Vagina (tissue), 2 donors: Measurements from ENCODE around the gene DDHD1. TPM values are rescaled to one million over a fixed set of nuclear protein-coding genes. Genes with fewer than 3 reads are reported as not detected.

ENCODE experiments used
- DNase-seq, 2 donors: peaks; one replicate each; pipeline ENCODE4 v3.0.0-alpha.2; 2017; ENCODE audit errors: extremely low spot score in 2 of 2
- H3K27ac ChIP-seq: fragments of 200-600 bp; sonication (generic); one replicate; pipeline ENCODE4 v1.5.1; 2019
- H3K27me3 ChIP-seq: fragments of 200-600 bp; sonication (generic); one replicate; pipeline ENCODE4 v1.5.1; 2019
- H3K36me3 ChIP-seq, 2 donors: fragments of 200-600 bp; sonication (generic); one replicate each; pipeline ENCODE4 v1.5.1; 2017 to 2019
- H3K4me1 ChIP-seq: fragments of 200-600 bp; sonication (generic); one replicate; pipeline ENCODE4 v1.5.1; 2019
- H3K4me3 ChIP-seq, 2 donors: fragments of 200-600 bp; sonication (generic); 1 replicate in 1 of 2; 2 replicates in 1 of 2; pipeline ENCODE4 v1.5.1; 2016 to 2019
- H3K9me3 ChIP-seq: fragments of 200-600 bp; sonication (generic); one replicate; pipeline ENCODE4 v1.5.1; 2019
- CTCF ChIP-seq, 3 experiments: fragments of 450-650 bp in 2 of 3; fragments of 200-600 bp in 1 of 3; sonication (generic) in 1 of 3; IDR thresholded peaks; one replicate each; pipeline ENCODE4 v1.5.1; 2017 to 2019; ENCODE audit warnings: antibody characterized with exemption in 3 of 3, mild to moderate bottlenecking in 2 of 3, moderate library complexity in 2 of 3
- POLR2A ChIP-seq, 2 donors: fragments of 450-650 bp; IDR thresholded peaks; one replicate each; pipeline ENCODE4 v1.6.1; 2017; ENCODE audit warnings: antibody characterized with exemption in 2 of 2, mild to moderate bottlenecking in 2 of 2, moderate library complexity in 2 of 2
- POLR2AphosphoS5 ChIP-seq, 2 donors: sonication (generic); formaldehyde crosslinking; IDR thresholded peaks; one replicate each; pipeline ENCODE4 v1.9.0; 2017; ENCODE audit warnings: antibody characterized with exemption in 2 of 2, mild to moderate bottlenecking in 2 of 2, low read depth in 1 of 2; ENCODE audit not compliant: insufficient read depth in 1 of 2
- intact Hi-C: fragments of 100-400 bp; cut with DNase I; formaldehyde crosslinking; loops from one replicate; pipeline ENCODE4 v1.15.1; 2023
- small RNA-seq: library from RNA; depleted of rRNA; stranded (forward); fragments of <200 nt; gene quantifications from one replicate; pipeline ENCODE3, GENCODE V24; 2016
- total RNA-seq: library from RNA; depleted of rRNA; stranded (reverse); fragments of >200 nt; gene quantifications from one replicate; pipeline ENCODE4 v1.2.3, GENCODE V29; 2016

DDHD1 gene
- total RNA-seq, 1 donor from 2014 or later: 17.4 TPM

DNA sequence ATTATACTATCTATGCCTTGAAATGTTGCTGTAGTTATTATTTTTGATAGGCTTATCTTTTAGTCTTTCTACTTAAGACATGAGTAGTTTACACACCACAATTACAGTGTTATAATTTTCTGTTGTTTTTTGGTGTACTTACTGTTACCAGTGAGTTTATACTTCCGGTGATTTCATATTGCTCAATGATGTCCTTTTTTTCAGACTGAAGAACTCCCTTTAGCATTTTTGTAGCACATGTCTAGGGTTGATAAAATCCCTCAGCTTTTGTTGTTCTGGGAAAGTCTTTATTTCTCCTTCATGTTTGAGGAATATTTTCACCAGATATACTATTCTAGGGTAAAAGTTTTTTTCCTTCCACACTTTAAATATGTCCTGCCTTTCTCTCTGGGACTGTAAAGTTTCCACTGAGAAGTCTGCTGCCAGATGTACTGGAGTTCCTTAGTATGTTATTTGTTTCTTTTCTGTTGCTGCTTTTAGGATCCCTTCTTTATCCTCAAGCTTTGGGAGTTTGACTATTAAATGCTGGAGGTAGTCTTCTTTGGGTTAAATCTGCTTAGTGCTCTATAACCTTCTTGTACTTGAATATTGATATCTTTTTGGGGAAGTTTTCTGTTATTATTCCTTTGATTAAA lies 160.8 kb downstream of the DDHD1 start:
- H3K4me1 ChIP-seq: no peaks in the 10 kb centered on the region
- H3K27me3 ChIP-seq: no peaks in the 10 kb centered on the region
- H3K9me3 ChIP-seq: no peaks in the 10 kb centered on the region
- intact Hi-C loops: no loop called here
- no peak overlapping the region for H3K4me3 ChIP-seq
- H3K36me3 ChIP-seq: no peaks in the 10 kb centered on the region
- H3K27ac ChIP-seq: no peak overlapping the region
- TF ChIP-seq POLR2AphosphoS5 (IDR thresholded peaks at IDR 0.05; ENCODE audit: insufficient read depth in 1 of 2, low read depth in 1 of 2): no peak
- no peak for TF ChIP-seq CTCF (IDR thresholded peaks at IDR 0.05)
- TF ChIP-seq POLR2A (IDR thresholded peaks at IDR 0.05): no peak
- DNase-seq: no peak

GRCh38 chr14:52988139-52988538 lies 165.0 kb downstream of the DDHD1 start:
- no peak for TF ChIP-seq POLR2A (IDR thresholded peaks at IDR 0.05)
- no peak overlapping the region for H3K27ac ChIP-seq
- H3K27me3 ChIP-seq: no peaks in the 10 kb centered on the region
- DNase-seq: no peak
- H3K36me3 ChIP-seq: no peaks in the 10 kb centered on the region
- intact Hi-C loops: no loop called here
- H3K4me1 ChIP-seq: no peaks in the 10 kb centered on the region
- H3K4me3 ChIP-seq: no peak overlapping the region
- no peaks in the 10 kb centered on the region for H3K9me3 ChIP-seq

DNA sequence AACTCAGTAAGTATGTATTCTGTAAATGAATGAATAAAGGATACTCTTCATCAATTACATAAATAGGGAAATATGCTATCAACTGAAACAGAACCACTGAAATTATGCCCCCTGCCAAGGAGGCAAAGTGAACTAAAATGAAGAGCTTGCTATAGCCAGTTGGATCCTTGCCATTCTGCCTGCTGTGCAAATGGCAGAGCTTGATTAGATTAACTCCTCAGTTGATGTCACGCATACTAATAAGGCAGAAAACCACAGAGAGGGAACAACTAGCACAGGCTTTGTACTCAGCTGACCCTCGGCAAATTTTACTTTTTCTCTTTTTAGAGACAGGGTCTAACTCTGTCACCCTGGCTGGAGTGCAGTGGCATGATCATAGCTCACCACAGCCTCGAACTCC lies 165.6 kb downstream of the DDHD1 start:
- no peak for TF ChIP-seq POLR2A (IDR thresholded peaks at IDR 0.05)
- TF ChIP-seq CTCF (IDR thresholded peaks at IDR 0.05): no peak
- TF ChIP-seq POLR2AphosphoS5 (IDR thresholded peaks at IDR 0.05; ENCODE audit: insufficient read depth in 1 of 2, low read depth in 1 of 2): no peak
- Histone ChIP-seq H3K4me3 (no peak overlapping the region), H3K27ac (no peak overlapping the region), H3K36me3 (no peaks in the 10 kb centered on the region), H3K27me3 (no peaks in the 10 kb centered on the region), H3K4me1 (no peaks in the 10 kb centered on the region), H3K9me3 (no peaks in the 10 kb centered on the region)
- intact Hi-C loops: no loop called here
- no peak for DNase-seq

DNA sequence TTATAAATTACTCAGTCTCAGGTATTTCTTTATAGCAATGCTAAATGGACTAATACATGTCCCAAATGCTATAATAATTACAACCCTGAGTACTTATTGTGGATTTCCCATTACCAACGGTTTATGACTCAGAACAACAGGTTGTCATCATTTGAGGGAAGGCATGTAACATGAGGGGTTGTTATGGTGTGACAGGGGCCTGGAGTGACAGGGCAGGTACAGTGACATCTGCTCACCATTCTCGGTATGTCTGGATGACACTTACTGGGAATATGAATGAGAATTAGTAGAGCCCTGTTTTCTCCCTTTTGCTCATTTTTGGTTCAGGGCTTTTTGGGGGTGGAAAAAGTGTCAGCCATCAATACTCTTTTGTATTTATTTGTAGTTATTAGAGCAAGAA lies 166.1 kb downstream of the DDHD1 start:
- no peak overlapping the region for H3K27ac ChIP-seq
- H3K9me3 ChIP-seq: no peaks in the 10 kb centered on the region
- TF ChIP-seq POLR2A (IDR thresholded peaks at IDR 0.05) (no peak), CTCF (IDR thresholded peaks at IDR 0.05) (no peak), POLR2AphosphoS5 (IDR thresholded peaks at IDR 0.05; ENCODE audit: insufficient read depth in 1 of 2, low read depth in 1 of 2) (no peak)
- intact Hi-C loops: no loop called here
- no peak for DNase-seq
- no peaks in the 10 kb centered on the region for H3K36me3 ChIP-seq
- H3K4me3 ChIP-seq: no peak overlapping the region
- no peaks in the 10 kb centered on the region for H3K4me1 ChIP-seq
- H3K27me3 ChIP-seq: no peaks in the 10 kb centered on the region

Small RNAs within 50 kb of the gene (small RNA-seq; reads per million reads assigned to genes)
- gene AL352979.1: not detected

Other genes with a start within 250 kb of the DDHD1 start
- 70.2 TPM for gene FERMT2, start 202.3 kb downstream of the DDHD1 start, total RNA-seq